Endodermal cell (in vitro differentiated cells): ENCODE results near the gene PTPA. TPM values are rescaled to one million over a fixed set of nuclear protein-coding genes. Genes with fewer than 3 reads are reported as not detected.

Experiments
- DNase-seq: peaks from one replicate; pipeline ENCODE4 v3.0.0-alpha.2; 2017
- H3K27ac ChIP-seq: 2 replicates; pipeline ENCODE4 v1.5.1; 2013; ENCODE audit warnings: mild to moderate bottlenecking, low read depth, low read length, moderate library complexity
- H3K27me3 ChIP-seq: 2 replicates; pipeline ENCODE4 v1.6.1; 2013; ENCODE audit warnings: mild to moderate bottlenecking, low read length, moderate library complexity; ENCODE audit not compliant: insufficient read depth, control insufficient read depth, poor library complexity, severe bottlenecking
- H3K36me3 ChIP-seq: 2 replicates; pipeline ENCODE4 v1.7.0; 2013; ENCODE audit warnings: mild to moderate bottlenecking, low read length, moderate library complexity; ENCODE audit not compliant: control insufficient read depth, insufficient read depth
- H3K4me1 ChIP-seq: one replicate; pipeline ENCODE4 v1.7.0; 2013; ENCODE audit warnings: low read length; ENCODE audit not compliant: control insufficient read depth, insufficient read depth
- H3K4me3 ChIP-seq: 2 replicates; pipeline ENCODE4 v1.5.1; 2013; ENCODE audit warnings: mild to moderate bottlenecking, low read length, moderate library complexity
- H3K9ac ChIP-seq: 2 replicates; pipeline ENCODE4 v1.6.1; 2013; ENCODE audit warnings: mild to moderate bottlenecking, low read length, moderate library complexity; ENCODE audit not compliant: poor library complexity, severe bottlenecking; ENCODE audit errors: extremely low read depth
- H3K9me3 ChIP-seq: 2 replicates; pipeline ENCODE4 v1.6.1; 2013; ENCODE audit warnings: mild to moderate bottlenecking, low read length, moderate library complexity; ENCODE audit not compliant: control insufficient read depth
- H3K27ac Mint-ChIP-seq: 2 replicates; pipeline ENCODE4 v1.8.0; 2020; ENCODE audit warnings: mixed read lengths
- H3K27me3 Mint-ChIP-seq: 2 replicates; pipeline ENCODE4 v1.8.0; 2021; ENCODE audit warnings: mild to moderate bottlenecking, mixed read lengths; ENCODE audit not compliant: insufficient read depth
- H3K36me3 Mint-ChIP-seq: 2 replicates; pipeline ENCODE4 v1.8.0; 2020; ENCODE audit warnings: low read depth, mixed read lengths
- H3K4me1 Mint-ChIP-seq: 2 replicates; pipeline ENCODE4 v1.8.0; 2020; ENCODE audit warnings: mixed read lengths
- H3K4me3 Mint-ChIP-seq: 2 replicates; pipeline ENCODE4 v1.8.0; 2020; ENCODE audit warnings: mild to moderate bottlenecking, moderate library complexity, mixed read lengths
- H3K9me3 Mint-ChIP-seq: 2 replicates; pipeline ENCODE4 v1.8.0; 2020; ENCODE audit warnings: mild to moderate bottlenecking, mixed read lengths
- WGBS, 2 experiments: methylation state at CpG; one replicate each; pipeline versions ENCODE4 v1.1.5 to v1.1.7; 2013; ENCODE audit warnings: missing lambda C conversion rate in 2 of 2, mixed read lengths in 1 of 2; ENCODE audit not compliant: insufficient coverage in 1 of 2, insufficient read length in 1 of 2; 5-methylcytosine and 5-hydroxymethylcytosine counted together
- total RNA-seq, 2 donors: library from RNA; stranded (reverse); fragmentation: NEBNext Ultra II Directional in 1 of 2; extraction: Animal tissue kit (Norgen Biotek cat#: 25700) in 1 of 2; gene quantifications; 2 replicates in 1 of 2; 3 replicates in 1 of 2; pipeline ENCODE4 v1.2.1, GENCODE V29; 2021
- TF ChIP-seq, protein P1 (sequence below): fragments of 200-600 bp; sonication (generic); conservative IDR thresholded peaks from 2 replicates; pipeline ENCODE4 v1.5.0; 2021; ENCODE audit warnings: antibody characterized with exemption, mild to moderate bottlenecking

The PTPA gene
- total RNA-seq, 2 donors from 2014 or later, result 134 to 139 TPM

DNA sequence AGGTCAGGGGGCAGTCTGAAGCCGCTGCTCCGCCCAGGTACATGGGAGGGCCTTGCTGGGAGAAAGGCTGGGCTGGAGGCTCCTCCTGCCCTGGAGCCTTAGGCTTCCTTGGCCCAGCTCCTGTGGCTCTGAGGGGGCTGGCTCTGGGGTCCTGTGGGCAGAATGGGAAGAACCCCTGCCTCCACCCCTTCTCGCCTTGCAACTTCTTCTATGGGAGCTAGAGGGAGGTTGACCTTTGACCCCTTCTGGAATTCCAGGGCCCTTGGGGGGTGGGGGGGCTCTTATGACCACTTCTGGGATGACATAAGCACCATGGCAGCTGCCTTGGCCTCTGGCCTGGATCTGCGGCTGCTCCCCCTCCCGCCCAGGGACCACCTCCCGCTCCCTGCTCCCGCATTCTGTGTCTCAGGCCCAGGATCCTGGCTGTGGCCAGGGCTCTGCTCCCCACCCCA lies 34.7 kb downstream of the PTPA start:
- WGBS, 2 experiments, result 53 to 92% methylated on average over 4 to 7 of the region's 7 CpGs
- TF ChIP-seq, protein P1, sequence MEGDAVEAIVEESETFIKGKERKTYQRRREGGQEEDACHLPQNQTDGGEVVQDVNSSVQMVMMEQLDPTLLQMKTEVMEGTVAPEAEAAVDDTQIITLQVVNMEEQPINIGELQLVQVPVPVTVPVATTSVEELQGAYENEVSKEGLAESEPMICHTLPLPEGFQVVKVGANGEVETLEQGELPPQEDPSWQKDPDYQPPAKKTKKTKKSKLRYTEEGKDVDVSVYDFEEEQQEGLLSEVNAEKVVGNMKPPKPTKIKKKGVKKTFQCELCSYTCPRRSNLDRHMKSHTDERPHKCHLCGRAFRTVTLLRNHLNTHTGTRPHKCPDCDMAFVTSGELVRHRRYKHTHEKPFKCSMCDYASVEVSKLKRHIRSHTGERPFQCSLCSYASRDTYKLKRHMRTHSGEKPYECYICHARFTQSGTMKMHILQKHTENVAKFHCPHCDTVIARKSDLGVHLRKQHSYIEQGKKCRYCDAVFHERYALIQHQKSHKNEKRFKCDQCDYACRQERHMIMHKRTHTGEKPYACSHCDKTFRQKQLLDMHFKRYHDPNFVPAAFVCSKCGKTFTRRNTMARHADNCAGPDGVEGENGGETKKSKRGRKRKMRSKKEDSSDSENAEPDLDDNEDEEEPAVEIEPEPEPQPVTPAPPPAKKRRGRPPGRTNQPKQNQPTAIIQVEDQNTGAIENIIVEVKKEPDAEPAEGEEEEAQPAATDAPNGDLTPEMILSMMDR, result no peak
- Mint-ChIP-seq H3K4me1 (peaks cover 27% of the 10 kb centered on the region), H3K36me3 (peaks cover 42% of the 10 kb centered on the region), H3K27ac (peak overlapping the region; percentile 92), H3K27me3 (no peaks in the 10 kb centered on the region), H3K9me3 (no peaks in the 10 kb centered on the region), H3K4me3 (no peak overlapping the region)
- Histone ChIP-seq H3K9me3 (no peaks in the 10 kb centered on the region), H3K27me3 (no peaks in the 10 kb centered on the region), H3K27ac (peak overlapping the region; percentile 91), H3K4me1 (peaks cover 6% of the 10 kb centered on the region), H3K9ac (peak overlapping the region; percentile 11), H3K36me3 (peaks cover 51% of the 10 kb centered on the region), H3K4me3 (no peak overlapping the region)
- DNase-seq, result peak; percentile 91

DNA sequence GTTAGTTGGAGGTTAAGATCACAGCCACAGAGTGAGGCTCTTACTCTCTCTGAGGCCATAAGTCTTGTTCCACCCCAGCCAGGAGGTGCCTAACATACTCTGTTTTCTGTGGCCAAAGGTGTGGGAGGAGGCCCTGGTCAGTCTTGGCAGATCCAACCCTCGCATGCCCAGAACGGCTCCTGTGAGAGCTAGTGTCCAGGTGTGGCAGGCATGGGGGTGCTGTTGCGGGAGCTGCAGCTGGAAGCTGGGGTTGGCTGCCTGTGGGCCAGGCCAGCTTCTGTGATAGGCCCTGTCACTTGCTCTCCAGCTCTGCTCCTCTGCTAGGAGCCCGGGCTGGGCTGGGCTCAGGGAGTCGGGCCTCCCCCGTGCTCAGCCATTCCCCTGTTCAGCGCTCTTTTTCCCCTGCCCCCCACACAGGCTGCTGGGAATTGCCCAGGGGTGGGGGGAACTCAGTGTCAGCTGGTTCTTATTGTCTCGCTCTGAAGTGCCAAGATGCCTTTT lies 35.3 kb downstream of the PTPA start:
- H3K27ac Mint-ChIP-seq, result peak overlapping the region; percentile 92
- peaks cover 21% of the 10 kb centered on the region for H3K4me1 Mint-ChIP-seq
- Histone ChIP-seq H3K27ac (peak overlapping the region; percentile 91), H3K36me3 (peaks cover 51% of the 10 kb centered on the region), H3K4me1 (peaks cover 6% of the 10 kb centered on the region), H3K27me3 (no peaks in the 10 kb centered on the region), H3K9me3 (no peaks in the 10 kb centered on the region), H3K4me3 (no peak overlapping the region), H3K9ac (peak overlapping the region; percentile 11)
- TF ChIP-seq, protein P1, result no peak
- no peak overlapping the region for H3K4me3 Mint-ChIP-seq
- H3K27me3 Mint-ChIP-seq, result no peaks in the 10 kb centered on the region
- peaks cover 46% of the 10 kb centered on the region for H3K36me3 Mint-ChIP-seq
- no peak for DNase-seq
- 79 to 90% methylated on average over 5 to 8 of the region's 8 CpGs for WGBS, 2 experiments
- H3K9me3 Mint-ChIP-seq, result no peaks in the 10 kb centered on the region

DNA sequence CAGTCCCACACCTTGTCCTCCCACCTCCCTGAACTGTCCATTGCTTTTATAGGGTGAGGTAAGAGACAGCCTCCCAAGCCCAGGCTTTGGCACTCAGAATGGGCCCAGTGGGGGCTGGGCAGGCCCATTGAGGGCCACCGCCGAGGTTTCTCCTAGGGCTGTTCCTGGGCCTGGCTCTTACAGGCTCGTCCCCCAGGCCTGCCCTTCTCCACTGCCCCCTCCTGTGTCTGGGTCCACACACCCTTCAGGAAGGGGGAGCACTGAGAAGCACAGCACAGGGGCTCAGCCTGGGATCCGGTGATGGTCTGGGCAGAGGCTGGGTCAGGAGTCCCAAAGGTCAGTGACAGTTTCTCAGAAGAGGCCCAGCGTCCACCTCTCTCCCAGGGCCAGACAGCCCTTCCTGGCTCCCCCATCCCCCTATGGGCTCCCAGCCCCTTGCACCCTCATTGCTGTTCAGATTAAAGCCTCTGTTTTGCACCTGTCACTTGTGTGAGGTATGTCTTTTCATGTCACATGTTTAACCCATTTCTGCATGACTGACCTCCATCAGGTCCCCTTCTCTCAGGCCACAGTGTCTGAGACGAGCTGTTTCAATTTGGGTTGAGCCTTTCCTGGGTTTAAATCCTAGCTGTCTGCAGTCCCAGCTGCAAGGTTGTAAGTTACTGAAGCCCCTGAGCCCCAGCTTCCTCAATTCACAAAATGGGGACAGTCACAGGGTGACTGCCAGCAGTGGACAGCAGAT lies 37.4 kb downstream of the PTPA start:
- Histone ChIP-seq H3K4me3 (no peak overlapping the region), H3K4me1 (no peaks in the 10 kb centered on the region), H3K9ac (no peak overlapping the region), H3K36me3 (peaks cover 35% of the 10 kb centered on the region), H3K27me3 (no peaks in the 10 kb centered on the region), H3K9me3 (no peaks in the 10 kb centered on the region), H3K27ac (no peak overlapping the region)
- DNase-seq, result no peak
- 67 to 92% methylated on average over 1 to 6 of the region's 6 CpGs for WGBS, 2 experiments
- no peak overlapping the region for H3K27ac Mint-ChIP-seq
- no peak overlapping the region for H3K4me3 Mint-ChIP-seq
- H3K36me3 Mint-ChIP-seq, result peaks cover 41% of the 10 kb centered on the region
- no peaks in the 10 kb centered on the region for H3K9me3 Mint-ChIP-seq
- TF ChIP-seq, protein P1, result no peak
- H3K4me1 Mint-ChIP-seq, result peaks cover 10% of the 10 kb centered on the region
- no peaks in the 10 kb centered on the region for H3K27me3 Mint-ChIP-seq
